Parathyroid adenoma (tissue), 2 donors: Measurements from ENCODE around the gene GNAS.

ENCODE experiments used
- H2AFZ ChIP-seq: fragments of 300-600 bp; sonication (generic); one replicate; pipeline ENCODE4 v1.7.0; 2017; ENCODE audit warnings: antibody characterized with exemption, mild to moderate bottlenecking
- H3K27ac ChIP-seq: fragments of 300-600 bp; sonication (generic); one replicate; pipeline ENCODE4 v1.7.0; 2017
- H3K27me3 ChIP-seq: fragments of 300-600 bp; sonication (generic); one replicate; pipeline ENCODE4 v1.7.0; 2017; ENCODE audit warnings: low read length; ENCODE audit not compliant: control insufficient read depth, insufficient read depth
- H3K36me3 ChIP-seq: fragments of 300-600 bp; sonication (generic); one replicate; pipeline ENCODE4 v1.7.0; 2017; ENCODE audit warnings: low read length; ENCODE audit not compliant: control insufficient read depth, insufficient read depth
- H3K4me1 ChIP-seq: fragments of 300-600 bp; sonication (generic); one replicate; pipeline ENCODE4 v1.7.0; 2017; ENCODE audit warnings: control low read depth
- H3K4me2 ChIP-seq: fragments of 300-600 bp; sonication (generic); one replicate; pipeline ENCODE4 v1.7.0; 2017; ENCODE audit warnings: low read length
- H3K4me3 ChIP-seq: fragments of 300-600 bp; sonication (generic); one replicate; pipeline ENCODE4 v1.7.0; 2017; ENCODE audit warnings: low read depth, low read length
- H3K79me2 ChIP-seq: fragments of 300-600 bp; sonication (generic); one replicate; pipeline ENCODE4 v1.7.0; 2017; ENCODE audit warnings: control low read depth
- H3K9ac ChIP-seq: fragments of 300-600 bp; sonication (generic); one replicate; pipeline ENCODE4 v1.7.0; 2017; ENCODE audit warnings: mild to moderate bottlenecking
- H3K9me3 ChIP-seq: fragments of 300-600 bp; sonication (generic); one replicate; pipeline ENCODE4 v1.7.0; 2017; ENCODE audit warnings: low read length; ENCODE audit not compliant: control insufficient read depth
- CTCF ChIP-seq: fragments of 300-600 bp; sonication (generic); IDR thresholded peaks from one replicate; pipeline ENCODE4 v1.7.0; 2017; ENCODE audit warnings: antibody characterized with exemption, mild to moderate bottlenecking
- donor health status: primary hyperparathyroidism.

The GNAS gene

GRCh38 chr20:58878399-58878798, 25.9 kb downstream of the GNAS start:
- Histone ChIP-seq H3K27ac (no peak overlapping the region), H3K4me2 (no peak overlapping the region), H2AFZ (no peak overlapping the region), H3K9ac (no peak overlapping the region), H3K4me1 (no peaks in the 10 kb centered on the region), H3K27me3 (no peaks in the 10 kb centered on the region), H3K4me3 (no peak overlapping the region), H3K9me3 (no peaks in the 10 kb centered on the region), H3K79me2 (no peaks in the 10 kb centered on the region), H3K36me3 (no peaks in the 10 kb centered on the region)
- no peak for TF ChIP-seq CTCF

GRCh38 chr20:58880441-58880840, 27.9 kb downstream of the GNAS start:
- no peak overlapping the region for H3K4me2 ChIP-seq
- H3K9me3 ChIP-seq: no peaks in the 10 kb centered on the region
- no peak overlapping the region for H2AFZ ChIP-seq
- TF ChIP-seq CTCF: no peak
- H3K79me2 ChIP-seq: no peaks in the 10 kb centered on the region
- no peaks in the 10 kb centered on the region for H3K27me3 ChIP-seq
- H3K4me1 ChIP-seq: no peaks in the 10 kb centered on the region
- H3K4me3 ChIP-seq: no peak overlapping the region
- no peak overlapping the region for H3K27ac ChIP-seq
- no peak overlapping the region for H3K9ac ChIP-seq
- H3K36me3 ChIP-seq: no peaks in the 10 kb centered on the region

- Histone ChIP-seq H3K4me1 (no peaks in the 10 kb centered on the region), H2AFZ (no peak overlapping the region), H3K4me2 (no peak overlapping the region), H3K9me3 (no peaks in the 10 kb centered on the region), H3K79me2 (no peaks in the 10 kb centered on the region), H3K36me3 (no peaks in the 10 kb centered on the region), H3K9ac (no peak overlapping the region), H3K4me3 (no peak overlapping the region), H3K27ac (no peak overlapping the region), H3K27me3 (no peaks in the 10 kb centered on the region)
- TF ChIP-seq CTCF: no peak
Measured at GRCh38 chr20:58880994-58881752, 28.7 kb downstream of the GNAS start.

- H3K27ac ChIP-seq: no peak overlapping the region
- H3K4me3 ChIP-seq: peak overlapping the region; percentile 32
- H3K9ac ChIP-seq: no peak overlapping the region
- TF ChIP-seq CTCF: no peak
- no peaks in the 10 kb centered on the region for H3K9me3 ChIP-seq
- peak overlapping the region; percentile 40 for H2AFZ ChIP-seq
- H3K36me3 ChIP-seq: no peaks in the 10 kb centered on the region
- H3K79me2 ChIP-seq: no peaks in the 10 kb centered on the region
- H3K4me1 ChIP-seq: no peaks in the 10 kb centered on the region
- H3K27me3 ChIP-seq: no peaks in the 10 kb centered on the region
- peak overlapping the region; percentile 64 for H3K4me2 ChIP-seq
Measured at GRCh38 chr20:58882704-58883089, 30.2 kb downstream of the GNAS start.

- H3K9me3 ChIP-seq: no peaks in the 10 kb centered on the region
- H2AFZ ChIP-seq: peak overlapping the region; percentile 40
- no peaks in the 10 kb centered on the region for H3K4me1 ChIP-seq
- H3K79me2 ChIP-seq: no peaks in the 10 kb centered on the region
- H3K27me3 ChIP-seq: no peaks in the 10 kb centered on the region
- H3K27ac ChIP-seq: no peak overlapping the region
- H3K9ac ChIP-seq: no peak overlapping the region
- H3K4me2 ChIP-seq: peak overlapping the region; percentile 64
- no peak for TF ChIP-seq CTCF
- no peaks in the 10 kb centered on the region for H3K36me3 ChIP-seq
- H3K4me3 ChIP-seq: peak overlapping the region; percentile 32
Measured at GRCh38 chr20:58883241-58883691, 30.8 kb downstream of the GNAS start.
